ENCODE data around the gene CCDC107.

CCDC107 gene

GRCh38 chr9:35669331-35670145 lies 11.4 kb downstream of the CCDC107 start:
- TF ChIP-seq GATA3 (IDR thresholded peaks at IDR 0.05; ENCODE audit: low read depth, low read length) (no peak), GATA2 (IDR thresholded peaks at IDR 0.05; ENCODE audit: low read depth, low read length) (no peak)

GRCh38 chr9:35673132-35674024 lies 15.3 kb downstream of the CCDC107 start, which contains the start of gene CA9:
Gene CA9, plus strand, starts transcription at chr9:35673928. Its CDS starts 32 bp downstream, at chr9:35673960.
- TF ChIP-seq GATA2 (IDR thresholded peaks at IDR 0.05; ENCODE audit: low read depth, low read length), result no peak
- TF ChIP-seq GATA3 (IDR thresholded peaks at IDR 0.05; ENCODE audit: low read depth, low read length), result no peak

- TF ChIP-seq GATA2 (IDR thresholded peaks at IDR 0.05; ENCODE audit: low read depth, low read length) (no peak), GATA3 (IDR thresholded peaks at IDR 0.05; ENCODE audit: low read depth, low read length) (no peak)
These were observed 15.9 kb downstream of the CCDC107 start for GRCh38 chr9:35674025-35674361.

- TF ChIP-seq GATA2 (IDR thresholded peaks at IDR 0.05; ENCODE audit: low read depth, low read length), result no peak
- TF ChIP-seq GATA3 (IDR thresholded peaks at IDR 0.05; ENCODE audit: low read depth, low read length), result no peak
These were observed 17.1 kb downstream of the CCDC107 start for GRCh38 chr9:35675204-35675603.

GRCh38 chr9:35675732-35676392 lies 17.8 kb downstream of the CCDC107 start:
- TF ChIP-seq GATA2 (IDR thresholded peaks at IDR 0.05; ENCODE audit: low read depth, low read length), result no peak
- no peak for TF ChIP-seq GATA3 (IDR thresholded peaks at IDR 0.05; ENCODE audit: low read depth, low read length)

GRCh38 chr9:35679091-35679490 lies 21.0 kb downstream of the CCDC107 start:
- no peak for TF ChIP-seq GATA3 (IDR thresholded peaks at IDR 0.05; ENCODE audit: low read depth, low read length)

- TF ChIP-seq GATA2 (IDR thresholded peaks at IDR 0.05; ENCODE audit: low read depth, low read length) (no peak), GATA3 (IDR thresholded peaks at IDR 0.05; ENCODE audit: low read depth, low read length) (no peak)
These were observed 21.8 kb downstream of the CCDC107 start for GRCh38 chr9:35679766-35680330.

- no peak for TF ChIP-seq GATA3 (IDR thresholded peaks at IDR 0.05; ENCODE audit: low read depth, low read length)
- no peak for TF ChIP-seq GATA2 (IDR thresholded peaks at IDR 0.05; ENCODE audit: low read depth, low read length)
These were observed 22.4 kb downstream of the CCDC107 start for GRCh38 chr9:35680331-35681105.

GRCh38 chr9:35681341-35682002 lies 23.4 kb downstream of the CCDC107 start:
- TF ChIP-seq GATA2 (IDR thresholded peaks at IDR 0.05; ENCODE audit: low read depth, low read length) (no peak), GATA3 (IDR thresholded peaks at IDR 0.05; ENCODE audit: low read depth, low read length) (no peak)

- no peak for TF ChIP-seq GATA2 (IDR thresholded peaks at IDR 0.05; ENCODE audit: low read depth, low read length)
- no peak for TF ChIP-seq GATA3 (IDR thresholded peaks at IDR 0.05; ENCODE audit: low read depth, low read length)
These were observed 24.0 kb downstream of the CCDC107 start for GRCh38 chr9:35682051-35682450.

- no peak for TF ChIP-seq GATA2 (IDR thresholded peaks at IDR 0.05; ENCODE audit: low read depth, low read length)
These were observed 24.6 kb downstream of the CCDC107 start for GRCh38 chr9:35682520-35683315.

- no peak for TF ChIP-seq GATA3 (IDR thresholded peaks at IDR 0.05; ENCODE audit: low read depth, low read length)
- TF ChIP-seq GATA2 (IDR thresholded peaks at IDR 0.05; ENCODE audit: low read depth, low read length), result no peak
These were observed 25.2 kb downstream of the CCDC107 start for GRCh38 chr9:35683323-35683722.
